K562 (cell line): ENCODE data around the gene GRAMD1B. TPM values are rescaled to one million over a fixed set of nuclear protein-coding genes. Genes with fewer than 3 reads are reported as not detected.

Experiments
- ATAC-seq: fragments of 200-7000 bp; cut with Tn5 transposase; 3 replicates; pipeline ENCODE4 v1.9.1; 2020; ENCODE audit warnings: moderate library complexity
- BruUV-seq: library from RNA; stranded (reverse); fragments of 400-500 nt; replicated peaks from 2 replicates; lab custom pipeline; 2021; lab: Mats Ljungman, UMichigan
- CTCF ChIA-PET: fragments of 300-600 bp; formaldehyde crosslinking; extraction: SDS; loops from one replicate; lab custom pipeline; 2021; ENCODE audit warnings: low intra/inter-chr PET ratio; lab: Yijun Ruan, JAX
- POLR2A ChIA-PET: fragments of 300-600, 350-650 bp; sonication (Branson Sonifier 250); formaldehyde crosslinking; extraction: SDS; loops from one replicate; lab custom pipeline; 2021; ENCODE audit warnings: antibody characterized with exemption, inconsistent platforms; lab: Yijun Ruan, JAX
- DNase-seq, 4 experiments: peaks; one replicate each; pipeline versions ENCODE4 v3.0.0 to v3.0.0-alpha.2; 2011 to 2018; ENCODE audit warnings: low spot score in 3 of 4, mixed read lengths in 3 of 4; ENCODE audit errors: extremely low read depth in 1 of 4
- FAIRE-seq: peaks from 2 replicates; lab custom pipeline; 2011; peaks lifted over from hg19 to GRCh38; lab: Jason Lieb, UNC
- H2AFZ ChIP-seq: 2 replicates; pipeline ENCODE4 v1.6.0; 2011; ENCODE audit warnings: low read depth, low read length, control low read depth, inconsistent platforms
- H3K27ac ChIP-seq: fragments of 200-600 bp; 3 replicates; pipeline ENCODE4 v1.8.0; 2011; ENCODE audit warnings: low read depth, mild to moderate bottlenecking, control low read depth, inconsistent platforms, low read length, moderate library complexity, mixed read lengths; ENCODE audit errors: extremely low read depth
- H3K27me3 ChIP-seq, 2 experiments: fragments of 300-600 bp in 1 of 2; 2 replicates in 1 of 2; 3 replicates in 1 of 2; pipeline versions ENCODE4 v1.6.0 to v1.8.0; 2011; ENCODE audit warnings: inconsistent platforms in 2 of 2, low read length in 2 of 2, mild to moderate bottlenecking in 1 of 2, mixed read lengths in 1 of 2, moderate library complexity in 1 of 2; ENCODE audit not compliant: control insufficient read depth in 2 of 2, insufficient read depth in 2 of 2
- H3K36me3 ChIP-seq: fragments of 300-600 bp; 3 replicates; pipeline ENCODE4 v1.8.0; 2011; ENCODE audit warnings: mild to moderate bottlenecking, low read length, inconsistent platforms; ENCODE audit not compliant: control insufficient read depth, insufficient read depth
- H3K4me1 ChIP-seq, 2 experiments: fragments of 200-600 bp in 1 of 2; replicated peaks in 1 of 2; 2 replicates in 1 of 2; 3 replicates in 1 of 2; pipeline versions ENCODE4 v1.5.1 to v1.8.0; 2011; ENCODE audit warnings: inconsistent platforms in 2 of 2, low read length in 2 of 2, mild to moderate bottlenecking in 1 of 2, mixed read lengths in 1 of 2, moderate library complexity in 1 of 2; ENCODE audit not compliant: control insufficient read depth in 2 of 2, insufficient read depth in 2 of 2
- H3K4me2 ChIP-seq: 2 replicates; pipeline ENCODE4 v1.6.1; 2011; ENCODE audit warnings: low read length, control low read depth, inconsistent platforms, mixed read lengths; ENCODE audit not compliant: insufficient read depth
- H3K4me3 ChIP-seq: fragments of 200-600 bp; sonication (generic), shearing (Covaris generic); 2 replicates; pipeline ENCODE4 v1.5.1; 2016; ENCODE audit warnings: control low read depth, inconsistent platforms
- H3K79me2 ChIP-seq: fragments of 200-600 bp; 3 replicates; pipeline ENCODE4 v1.8.0; 2011; ENCODE audit warnings: low read length, inconsistent platforms; ENCODE audit not compliant: control insufficient read depth, insufficient read depth
- H3K9ac ChIP-seq, 2 experiments: 2 replicates each; pipeline versions ENCODE4 v1.6.0 to v1.6.1; 2011; ENCODE audit warnings: low read depth in 2 of 2, low read length in 2 of 2, control low read depth in 1 of 2, inconsistent platforms in 1 of 2, mild to moderate bottlenecking in 1 of 2, mixed read lengths in 1 of 2; ENCODE audit not compliant: insufficient read depth in 1 of 2
- H3K9me1 ChIP-seq: one replicate; pipeline ENCODE4 v1.6.0; 2011; ENCODE audit warnings: inconsistent platforms, mild to moderate bottlenecking, low read length, moderate library complexity; ENCODE audit not compliant: control insufficient read depth, insufficient read depth
- H3K9me3 ChIP-seq: replicated peaks from 2 replicates; pipeline ENCODE4 v1.5.1; 2011; ENCODE audit warnings: low read depth, low read length, inconsistent platforms; ENCODE audit not compliant: control insufficient read depth, insufficient read depth
- H4K20me1 ChIP-seq: replicated peaks from 2 replicates; pipeline ENCODE4 v1.6.1; 2011; ENCODE audit warnings: low read length, inconsistent platforms, mixed read lengths; ENCODE audit not compliant: control insufficient read depth, insufficient read depth
- HSF4 ChIP-seq: fragments of 250-450 bp; sonication (Bioruptor Pico); IDR thresholded peaks from 2 replicates; pipeline ENCODE4 v2.1.2; 2022; ENCODE audit warnings: mild to moderate bottlenecking, moderate library complexity, borderline replicate concordance
- KAT7 ChIP-seq: sonication (generic); formaldehyde crosslinking; IDR thresholded peaks from 2 replicates; pipeline ENCODE4 v1.8.0; 2022; ENCODE audit warnings: missing genetic modification reagents, mild to moderate bottlenecking, borderline replicate concordance
- KDM2B ChIP-seq: fragments of 250-450 bp; sonication (Bioruptor Pico); IDR thresholded peaks from 2 replicates; pipeline ENCODE4 v1.8.0; 2021; ENCODE audit warnings: mild to moderate bottlenecking, moderate library complexity
- KLF13 ChIP-seq: fragments of 450-650 bp; IDR thresholded peaks from 2 replicates; pipeline ENCODE4 v1.6.1; 2016; ENCODE audit warnings: missing genetic modification characterization, low read depth, mild to moderate bottlenecking, missing compliant biosample characterization, moderate library complexity, borderline replicate concordance
- MIER1 ChIP-seq: fragments of 450-650 bp; IDR thresholded peaks from 2 replicates; pipeline ENCODE4 v1.6.1; 2016; ENCODE audit warnings: antibody characterized with exemption, mild to moderate bottlenecking, low read depth
- RBM15 ChIP-seq: fragments of 200-400 bp; formaldehyde crosslinking; IDR thresholded peaks from 2 replicates; pipeline ENCODE4 v1.6.1; 2018; ENCODE audit warnings: mild to moderate bottlenecking, low read length, moderate library complexity; ENCODE audit not compliant: insufficient read depth
- RFX5 ChIP-seq: IDR thresholded peaks from 2 replicates; pipeline ENCODE4 v1.6.1; 2011; ENCODE audit warnings: low read depth, mild to moderate bottlenecking, improper control_type of control experiment, low read length
- SRSF3 ChIP-seq: fragments of 200-400 bp; formaldehyde crosslinking; IDR thresholded peaks from 2 replicates; pipeline ENCODE4 v1.6.1; 2016; ENCODE audit warnings: mild to moderate bottlenecking, low read length, moderate library complexity; ENCODE audit not compliant: insufficient read depth
- SRSF7 ChIP-seq: fragments of 200-400 bp; formaldehyde crosslinking; optimal IDR thresholded peaks from 2 replicates; pipeline ENCODE3; 2017; ENCODE audit warnings: mild to moderate bottlenecking, low read depth, low read length
- TCF3 ChIP-seq: sonication (generic); formaldehyde crosslinking; IDR thresholded peaks from 2 replicates; pipeline ENCODE4 v1.4.0; 2020; ENCODE audit warnings: mild to moderate bottlenecking, missing genetic modification reagents
- ZNF282 ChIP-seq: sonication (generic); formaldehyde crosslinking; IDR thresholded peaks from 2 replicates; pipeline ENCODE4 v1.8.1; 2023; ENCODE audit warnings: missing genetic modification reagents
- WGBS: fragments of 100-300 bp; shearing (Covaris generic); methylation state at CpG from one replicate; pipeline ENCODE4 v1.1.6; 2016; ENCODE audit warnings: low coverage, mixed read lengths; ENCODE audit not compliant: insufficient coverage; ENCODE audit errors: missing lambda C conversion rate; 5-methylcytosine and 5-hydroxymethylcytosine counted together
- in situ Hi-C: fragments of 300-500 bp; cut with MboI; formaldehyde crosslinking; loops from 4 replicates; pipeline ENCODE4 v1.15.0; 2018; ENCODE audit warnings: inconsistent platforms, mixed read lengths
- intact Hi-C: fragments of 100-400 bp; cut with micrococcal nuclease; formaldehyde crosslinking; loops from 2 replicates; pipeline ENCODE4 v1.14.2; 2022
- polyA plus RNA-seq, 8 experiments: library from polyadenylated mRNA; depleted of rRNA in 4 of 8; stranded (reverse) in 5 of 8; unstranded in 3 of 8; fragments of >200 nt; fragmentation: Nextera tagmentation in 2 of 8; fragmentation: Illumina TruSeq in 1 of 8; extraction: Ambion mirVana in 2 of 8; extraction: Trizol in 1 of 8; gene quantifications; 2 replicates each; pipeline versions ENCODE4 v1.2.1 to v1.2.3, GENCODE V29; 2011 to 2014; ENCODE audit warnings: inconsistent platforms in 1 of 8, missing spikeins in 1 of 8
- total RNA-seq, 7 experiments: library from RNA; depleted of rRNA in 6 of 7; stranded (reverse); fragments of >200 nt in 6 of 7; fragmentation: Illumina TruSeq in 2 of 7; extraction: Trizol in 2 of 7; gene quantifications; 2 replicates each; pipeline versions ENCODE4 v1.2.1 to v1.2.3, GENCODE V29; 2011 to 2021; ENCODE audit warnings: low replicate concordance in 1 of 7
- TF ChIP-seq, protein P1 (sequence below): fragments of 250-450 bp; sonication (Bioruptor Pico); IDR thresholded peaks from 2 replicates; pipeline ENCODE4 v1.8.0; 2022; ENCODE audit warnings: inconsistent platforms

The GRAMD1B gene
- total and polyA plus RNA-seq, 9 of the 15 experiments (the other 6 are each of a cell fraction or from before 2014, with no cell fraction given) = 0.31 TPM; not detected in 8

DNA sequence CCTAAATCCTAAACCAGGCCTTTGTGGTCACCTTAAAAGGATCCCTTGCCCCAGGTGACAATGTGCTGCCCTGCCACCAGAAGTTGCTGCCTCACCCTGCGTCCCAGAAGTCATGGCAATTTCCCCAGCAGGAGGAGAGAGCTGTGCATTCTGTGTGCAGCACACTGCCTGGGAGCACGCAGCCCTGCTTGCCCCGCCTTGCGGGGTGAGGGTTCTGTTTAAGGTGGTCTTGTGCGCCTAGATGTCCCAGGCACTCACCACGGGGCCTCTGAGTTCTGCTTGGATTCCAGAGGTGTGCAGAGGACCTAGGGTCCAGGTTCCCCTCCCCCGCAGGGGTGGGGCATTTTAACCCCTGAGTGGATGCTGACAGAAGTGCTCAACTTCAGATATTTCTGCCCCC lies 95.0 kb downstream of the GRAMD1B start:
- ChIA-PET CTCF (no interaction called here), POLR2A (interaction anchor here (1.5 kb wide), 1 partner anchor 11 kb away, joined by 5 read pairs; no protein-coding TSS in a partner anchor)
- Histone ChIP-seq H3K79me2 (no peaks in the 10 kb centered on the region), H3K9ac (no peak overlapping the region), H3K9me1 (no peaks in the 10 kb centered on the region), H3K9me3 (no peaks in the 10 kb centered on the region), H3K27me3 (peaks cover 0 to 10% of the 10 kb centered on the region in 2 experiments; a peak in 2 of 5 replicates), H3K36me3 (no peaks in the 10 kb centered on the region), H3K4me1 (no peaks in the 10 kb centered on the region), H3K4me2 (no peak overlapping the region), H3K4me3 (no peak overlapping the region), H4K20me1 (no peaks in the 10 kb centered on the region), H2AFZ (no peak overlapping the region), H3K27ac (no peak overlapping the region)
- no peak for FAIRE-seq
- intact Hi-C loops (no loop called here), in situ Hi-C loops (no loop called here)
- no peak for DNase-seq
- WGBS = 0% methylated on average over 7 of the region's 7 CpGs
- no TSS peak for BruUV-seq
- no peak for ATAC-seq
- no peak for TF ChIP-seq RBM15
- TF ChIP-seq RFX5 = no peak
- TF ChIP-seq, protein P1, sequence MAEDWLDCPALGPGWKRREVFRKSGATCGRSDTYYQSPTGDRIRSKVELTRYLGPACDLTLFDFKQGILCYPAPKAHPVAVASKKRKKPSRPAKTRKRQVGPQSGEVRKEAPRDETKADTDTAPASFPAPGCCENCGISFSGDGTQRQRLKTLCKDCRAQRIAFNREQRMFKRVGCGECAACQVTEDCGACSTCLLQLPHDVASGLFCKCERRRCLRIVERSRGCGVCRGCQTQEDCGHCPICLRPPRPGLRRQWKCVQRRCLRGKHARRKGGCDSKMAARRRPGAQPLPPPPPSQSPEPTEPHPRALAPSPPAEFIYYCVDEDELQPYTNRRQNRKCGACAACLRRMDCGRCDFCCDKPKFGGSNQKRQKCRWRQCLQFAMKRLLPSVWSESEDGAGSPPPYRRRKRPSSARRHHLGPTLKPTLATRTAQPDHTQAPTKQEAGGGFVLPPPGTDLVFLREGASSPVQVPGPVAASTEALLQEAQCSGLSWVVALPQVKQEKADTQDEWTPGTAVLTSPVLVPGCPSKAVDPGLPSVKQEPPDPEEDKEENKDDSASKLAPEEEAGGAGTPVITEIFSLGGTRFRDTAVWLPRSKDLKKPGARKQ (CRISPR knock-in tag) = no peak
- no peak for TF ChIP-seq ZNF282 (CRISPR knock-in tag)
- TF ChIP-seq KDM2B (CRISPR knock-in tag) = no peak
- no peak for TF ChIP-seq SRSF7
- TF ChIP-seq TCF3 = no peak
- no peak for TF ChIP-seq MIER1
- TF ChIP-seq HSF4 (CRISPR knock-in tag) = no peak
- TF ChIP-seq KAT7 (CRISPR knock-in tag) = no peak
- TF ChIP-seq KLF13 (tag) = no peak
- TF ChIP-seq SRSF3 = no peak
